Sigmoid colon (tissue), 4 donors: Measurements from ENCODE around the gene UGT1A5.

ENCODE experiments used
- CTCF ChIP-seq, 4 experiments: fragments of 450-650 bp in 3 of 4; fragments of 200-600 bp in 1 of 4; IDR thresholded peaks; one replicate each; pipeline ENCODE4 v1.5.1; 2016 to 2019; ENCODE audit warnings: antibody characterized with exemption in 4 of 4, mild to moderate bottlenecking in 3 of 4, moderate library complexity in 2 of 4
- EP300 ChIP-seq, 4 donors: sonication (generic); formaldehyde crosslinking; IDR thresholded peaks; one replicate each; pipeline ENCODE4 v1.6.1; 2017; ENCODE audit warnings: antibody characterized with exemption in 4 of 4
- POLR2A ChIP-seq, 2 donors: fragments of 450-650 bp; IDR thresholded peaks; one replicate each; pipeline ENCODE4 v1.6.1; 2016; ENCODE audit warnings: antibody characterized with exemption in 2 of 2, mild to moderate bottlenecking in 2 of 2, moderate library complexity in 2 of 2
- POLR2AphosphoS5 ChIP-seq, 4 donors: sonication (generic); formaldehyde crosslinking; IDR thresholded peaks; one replicate each; pipeline ENCODE4 v1.6.1; 2017; ENCODE audit warnings: antibody characterized with exemption in 4 of 4

GRCh38 chr2:233679196-233679595 lies 33.5 kb upstream of the UGT1A5 start:
- TF ChIP-seq POLR2A (IDR thresholded peaks at IDR 0.05) (no peak), CTCF (IDR thresholded peaks at IDR 0.05) (no peak), POLR2AphosphoS5 (IDR thresholded peaks at IDR 0.05) (no peak), EP300 (IDR thresholded peaks at IDR 0.05) (no peak)
